Activated CD4-positive, alpha-beta memory T cell treated with anti-CD3 and anti-CD28 coated beads, Interleukin-2, amount 10 ng/mL, durations not matched to agents 7 days and 5 days (primary cell): ENCODE measurements around the gene ARHGAP31. TPM values are rescaled to one million over a fixed set of nuclear protein-coding genes. Genes with fewer than 3 reads are reported as not detected.

Source experiments
- CTCF ChIA-PET: fragments of 350-600 bp; sonication (Branson Sonifier 250); formaldehyde crosslinking; loops from one replicate; lab custom pipeline; 2021; ENCODE audit warnings: antibody characterized with exemption, inconsistent platforms; lab: Charles Lee
- POLR2A ChIA-PET: fragments of 350-600 bp; sonication (Branson Sonifier 250); formaldehyde crosslinking; loops from one replicate; lab custom pipeline; 2021; ENCODE audit warnings: antibody characterized with exemption; lab: Charles Lee
- DNase-seq: peaks from one replicate; pipeline ENCODE4 v3.0.0-alpha.2; 2020
- H3K27ac Mint-ChIP-seq: one replicate; pipeline ENCODE4 v1.8.0; 2021; ENCODE audit warnings: mild to moderate bottlenecking, mixed read lengths
- H3K27me3 Mint-ChIP-seq: one replicate; pipeline ENCODE4 v1.8.0; 2021; ENCODE audit warnings: mixed read lengths
- H3K36me3 Mint-ChIP-seq: one replicate; pipeline ENCODE4 v1.8.0; 2021; ENCODE audit warnings: low read depth, mixed read lengths
- H3K4me1 Mint-ChIP-seq: one replicate; pipeline ENCODE4 v1.8.0; 2021; ENCODE audit warnings: mixed read lengths
- H3K4me3 Mint-ChIP-seq: one replicate; pipeline ENCODE4 v1.8.0; 2021; ENCODE audit warnings: mild to moderate bottlenecking, mixed read lengths
- H3K9me3 Mint-ChIP-seq: one replicate; pipeline ENCODE4 v1.8.0; 2021; ENCODE audit warnings: mixed read lengths
- total RNA-seq, 2 experiments: library from RNA; stranded (reverse); gene quantifications; one replicate each; pipeline ENCODE4 v1.2.3, GENCODE V29; 2021

Gene ARHGAP31
- total RNA-seq, 2 experiments from 2014 or later = 3.7 to 4.5 TPM

- peaks cover 9% of the 10 kb centered on the region for H3K36me3 Mint-ChIP-seq
- H3K27me3 Mint-ChIP-seq = no peaks in the 10 kb centered on the region
- ChIA-PET POLR2A (no interaction called here), CTCF (no interaction called here)
- DNase-seq = no peak
- no peaks in the 10 kb centered on the region for H3K9me3 Mint-ChIP-seq
- peaks cover 22% of the 10 kb centered on the region for H3K4me1 Mint-ChIP-seq
- peak overlapping the region; percentile 23 for H3K27ac Mint-ChIP-seq
- no peak overlapping the region for H3K4me3 Mint-ChIP-seq
Observed at GRCh38 chr3:119395923-119396358, 101.8 kb downstream of the ARHGAP31 start.

- CTCF ChIA-PET = no interaction called here
- Mint-ChIP-seq H3K4me1 (peaks cover 29% of the 10 kb centered on the region), H3K27me3 (no peaks in the 10 kb centered on the region), H3K4me3 (no peak overlapping the region), H3K9me3 (no peaks in the 10 kb centered on the region), H3K27ac (no peak overlapping the region), H3K36me3 (peaks cover 7% of the 10 kb centered on the region)
- POLR2A ChIA-PET = interaction anchor here (1.5 kb wide), 1 partner anchor 66 kb away, joined by 6 read pairs; the partner anchor contains the start of gene TMEM39A
- DNase-seq = no peak
Observed at GRCh38 chr3:119396870-119397269, 102.7 kb downstream of the ARHGAP31 start.

GRCh38 chr3:119400466-119400865, 106.3 kb downstream of the ARHGAP31 start:
- CTCF ChIA-PET = interaction anchor here (0.7 kb wide), 1 partner anchor 260 kb away, joined by 4 read pairs; the partner anchor contains the start of gene POPDC2

GRCh38 chr3:119401069-119401468, 106.9 kb downstream of the ARHGAP31 start:
- DNase-seq = no peak
- Mint-ChIP-seq H3K27me3 (no peaks in the 10 kb centered on the region), H3K9me3 (no peaks in the 10 kb centered on the region), H3K4me3 (no peak overlapping the region), H3K27ac (no peak overlapping the region), H3K36me3 (peaks cover 3% of the 10 kb centered on the region), H3K4me1 (peaks cover 18% of the 10 kb centered on the region)
- POLR2A ChIA-PET = no interaction called here
- CTCF ChIA-PET = interaction anchor here (0.7 kb wide), 1 partner anchor 259 kb away, joined by 4 read pairs; the partner anchor contains the start of gene POPDC2

More at GRCh38 chr3:119400466-119400865, 106.3 kb downstream of the ARHGAP31 start:
- no peak for DNase-seq
- H3K4me3 Mint-ChIP-seq = no peak overlapping the region
- no peak overlapping the region for H3K27ac Mint-ChIP-seq
- H3K9me3 Mint-ChIP-seq = no peaks in the 10 kb centered on the region
- H3K4me1 Mint-ChIP-seq = peaks cover 24% of the 10 kb centered on the region
- H3K27me3 Mint-ChIP-seq = no peaks in the 10 kb centered on the region
- H3K36me3 Mint-ChIP-seq = peaks cover 3% of the 10 kb centered on the region
- POLR2A ChIA-PET = no interaction called here

- Mint-ChIP-seq H3K9me3 (no peaks in the 10 kb centered on the region), H3K27ac (no peak overlapping the region), H3K4me3 (no peak overlapping the region), H3K4me1 (peaks cover 15% of the 10 kb centered on the region), H3K27me3 (no peaks in the 10 kb centered on the region), H3K36me3 (peaks cover 3% of the 10 kb centered on the region)
- CTCF ChIA-PET = no interaction called here
- no peak for DNase-seq
- POLR2A ChIA-PET = no interaction called here
Observed at GRCh38 chr3:119401503-119402440, 107.6 kb downstream of the ARHGAP31 start.

GRCh38 chr3:119402791-119403190, 108.6 kb downstream of the ARHGAP31 start:
- Mint-ChIP-seq H3K9me3 (no peaks in the 10 kb centered on the region), H3K36me3 (peaks cover 3% of the 10 kb centered on the region), H3K4me1 (peaks cover 15% of the 10 kb centered on the region), H3K27ac (no peak overlapping the region), H3K4me3 (no peak overlapping the region), H3K27me3 (no peaks in the 10 kb centered on the region)
- no peak for DNase-seq
- ChIA-PET POLR2A (no interaction called here), CTCF (no interaction called here)

GRCh38 chr3:119403201-119403600, 109.0 kb downstream of the ARHGAP31 start:
- ChIA-PET CTCF (no interaction called here), POLR2A (no interaction called here)
- no peaks in the 10 kb centered on the region for H3K9me3 Mint-ChIP-seq
- H3K36me3 Mint-ChIP-seq = peaks cover 3% of the 10 kb centered on the region
- H3K27me3 Mint-ChIP-seq = no peaks in the 10 kb centered on the region
- H3K4me3 Mint-ChIP-seq = no peak overlapping the region
- no peak for DNase-seq
- peaks cover 15% of the 10 kb centered on the region for H3K4me1 Mint-ChIP-seq
- H3K27ac Mint-ChIP-seq = no peak overlapping the region

GRCh38 chr3:119405315-119405714, 111.1 kb downstream of the ARHGAP31 start:
- H3K4me1 Mint-ChIP-seq = peaks cover 13% of the 10 kb centered on the region
- DNase-seq = no peak
- H3K36me3 Mint-ChIP-seq = no peaks in the 10 kb centered on the region

GRCh38 chr3:119408243-119408950, 114.2 kb downstream of the ARHGAP31 start:
- Mint-ChIP-seq H3K27ac (no peak overlapping the region), H3K27me3 (no peaks in the 10 kb centered on the region), H3K36me3 (no peaks in the 10 kb centered on the region), H3K4me3 (no peak overlapping the region), H3K4me1 (no peaks in the 10 kb centered on the region), H3K9me3 (no peaks in the 10 kb centered on the region)
- ChIA-PET POLR2A (no interaction called here), CTCF (no interaction called here)
- no peak for DNase-seq

More at GRCh38 chr3:119405315-119405714, 111.1 kb downstream of the ARHGAP31 start:
- Mint-ChIP-seq H3K4me3 (no peak overlapping the region), H3K27me3 (no peaks in the 10 kb centered on the region), H3K27ac (no peak overlapping the region), H3K9me3 (no peaks in the 10 kb centered on the region)
- ChIA-PET CTCF (no interaction called here), POLR2A (no interaction called here)

GRCh38 chr3:119409844-119410243, 115.7 kb downstream of the ARHGAP31 start:
- no peak for DNase-seq
- Mint-ChIP-seq H3K4me1 (no peaks in the 10 kb centered on the region), H3K27ac (no peak overlapping the region), H3K4me3 (no peak overlapping the region), H3K9me3 (no peaks in the 10 kb centered on the region), H3K27me3 (no peaks in the 10 kb centered on the region), H3K36me3 (no peaks in the 10 kb centered on the region)
- ChIA-PET POLR2A (no interaction called here), CTCF (no interaction called here)

GRCh38 chr3:119413603-119414280, 119.6 kb downstream of the ARHGAP31 start:
- no peak overlapping the region for H3K4me3 Mint-ChIP-seq
- ChIA-PET CTCF (no interaction called here), POLR2A (no interaction called here)
- H3K4me1 Mint-ChIP-seq = no peaks in the 10 kb centered on the region
- no peak for DNase-seq
- H3K9me3 Mint-ChIP-seq = no peaks in the 10 kb centered on the region
- H3K27ac Mint-ChIP-seq = no peak overlapping the region
- H3K36me3 Mint-ChIP-seq = no peaks in the 10 kb centered on the region
- no peaks in the 10 kb centered on the region for H3K27me3 Mint-ChIP-seq

GRCh38 chr3:119416873-119417272, 122.7 kb downstream of the ARHGAP31 start:
- Mint-ChIP-seq H3K9me3 (no peaks in the 10 kb centered on the region), H3K4me3 (no peak overlapping the region), H3K36me3 (no peaks in the 10 kb centered on the region), H3K27me3 (no peaks in the 10 kb centered on the region), H3K4me1 (peaks cover under 1% of the 10 kb centered on the region), H3K27ac (no peak overlapping the region)
- POLR2A ChIA-PET = no interaction called here
- CTCF ChIA-PET = no interaction called here
- DNase-seq = no peak
